Coronary artery (tissue), 2 donors: Measurements from ENCODE around the gene SLC44A5.
"Not testable (repeated sequence)": the region's sequence is repeated elsewhere in the genome, so short reads cannot be mapped to it uniquely, and the experiment has no call there.

Source experiments
- DNase-seq: peaks from one replicate; pipeline ENCODE4 v3.0.0-alpha.2; 2017; ENCODE audit warnings: low spot score
- H3K27ac ChIP-seq, 2 donors: fragments of 200-600 bp; sonication (generic); one replicate each; pipeline ENCODE4 v1.5.1; 2016 to 2019
- H3K4me3 ChIP-seq: fragments of 200-600 bp; sonication (generic); 2 replicates; pipeline ENCODE4 v1.5.1; 2016; ENCODE audit warnings: mild to moderate bottlenecking, moderate library complexity
- TF ChIP-seq, protein P1 (sequence below): fragments of 200-600 bp; sonication (generic); IDR thresholded peaks from one replicate; pipeline ENCODE4 v1.5.1; 2019; ENCODE audit warnings: antibody characterized with exemption

SLC44A5 gene

DNA sequence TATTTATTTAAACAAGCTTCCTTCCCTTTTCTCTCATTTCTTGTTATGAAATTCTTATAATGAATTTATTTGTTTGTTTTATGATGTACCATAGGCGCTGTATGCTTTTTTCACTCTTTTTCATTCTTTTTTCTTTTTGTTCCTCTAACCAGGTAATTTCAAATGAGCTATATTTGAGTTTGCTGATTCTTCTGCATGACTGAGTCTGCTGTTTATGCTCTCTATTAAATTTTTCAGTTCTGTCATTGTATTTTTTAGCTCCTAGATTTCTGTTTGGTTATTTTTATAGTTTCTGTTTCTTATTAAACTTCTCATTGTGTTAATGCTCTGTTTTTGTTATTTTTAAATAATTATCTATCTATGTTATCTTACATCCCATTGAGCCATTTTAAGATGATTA, 244.3 kb downstream of the SLC44A5 start:
- TF ChIP-seq, protein P1, sequence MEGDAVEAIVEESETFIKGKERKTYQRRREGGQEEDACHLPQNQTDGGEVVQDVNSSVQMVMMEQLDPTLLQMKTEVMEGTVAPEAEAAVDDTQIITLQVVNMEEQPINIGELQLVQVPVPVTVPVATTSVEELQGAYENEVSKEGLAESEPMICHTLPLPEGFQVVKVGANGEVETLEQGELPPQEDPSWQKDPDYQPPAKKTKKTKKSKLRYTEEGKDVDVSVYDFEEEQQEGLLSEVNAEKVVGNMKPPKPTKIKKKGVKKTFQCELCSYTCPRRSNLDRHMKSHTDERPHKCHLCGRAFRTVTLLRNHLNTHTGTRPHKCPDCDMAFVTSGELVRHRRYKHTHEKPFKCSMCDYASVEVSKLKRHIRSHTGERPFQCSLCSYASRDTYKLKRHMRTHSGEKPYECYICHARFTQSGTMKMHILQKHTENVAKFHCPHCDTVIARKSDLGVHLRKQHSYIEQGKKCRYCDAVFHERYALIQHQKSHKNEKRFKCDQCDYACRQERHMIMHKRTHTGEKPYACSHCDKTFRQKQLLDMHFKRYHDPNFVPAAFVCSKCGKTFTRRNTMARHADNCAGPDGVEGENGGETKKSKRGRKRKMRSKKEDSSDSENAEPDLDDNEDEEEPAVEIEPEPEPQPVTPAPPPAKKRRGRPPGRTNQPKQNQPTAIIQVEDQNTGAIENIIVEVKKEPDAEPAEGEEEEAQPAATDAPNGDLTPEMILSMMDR, result no peak
- no peak for DNase-seq
- Histone ChIP-seq H3K27ac (no peak overlapping the region), H3K4me3 (no peak overlapping the region)

DNA sequence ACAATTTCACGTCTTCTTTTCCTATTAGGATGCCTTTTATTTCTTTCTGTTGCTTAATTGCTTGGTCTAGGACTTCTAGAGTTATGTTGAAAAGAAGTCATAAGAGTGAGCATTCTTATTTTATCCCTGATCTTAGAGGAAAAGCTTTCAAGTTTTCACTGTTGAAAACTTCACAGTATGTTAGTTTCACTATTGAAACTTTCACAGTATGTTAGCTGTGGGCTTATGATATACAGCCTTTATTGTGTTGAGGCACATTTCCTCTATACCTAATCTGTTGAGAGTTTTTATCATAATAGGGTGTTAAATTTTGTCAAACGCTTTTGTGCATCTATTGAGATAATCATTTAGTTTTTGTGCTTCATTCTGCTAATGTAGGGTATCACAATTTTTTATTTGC, 249.7 kb downstream of the SLC44A5 start:
- Histone ChIP-seq H3K27ac (no peak overlapping the region), H3K4me3 (no peak overlapping the region)
- TF ChIP-seq, protein P1, result no peak
- DNase-seq, result no peak

DNA sequence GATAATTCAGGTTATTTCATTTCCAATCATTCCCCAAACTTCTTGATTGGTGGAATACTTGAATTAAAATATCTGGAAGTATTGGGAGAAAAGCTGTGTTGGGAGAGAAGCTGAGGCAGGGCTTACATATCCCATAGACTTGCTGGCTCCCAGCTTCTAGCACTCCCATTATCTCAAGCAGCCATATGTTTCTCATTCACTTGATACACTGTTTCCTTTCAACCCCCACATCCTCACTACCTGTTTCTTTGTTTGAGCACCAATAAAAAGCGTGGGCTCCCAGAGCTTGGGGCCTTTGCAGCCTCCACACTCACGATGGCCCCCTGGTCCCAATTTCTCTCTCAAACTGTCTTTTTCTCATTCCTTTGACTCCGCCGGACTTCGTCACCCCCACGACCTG, 256.6 kb downstream of the SLC44A5 start:
- H3K27ac ChIP-seq, DNase-seq, H3K4me3 ChIP-seq: not testable (repeated sequence)

DNA sequence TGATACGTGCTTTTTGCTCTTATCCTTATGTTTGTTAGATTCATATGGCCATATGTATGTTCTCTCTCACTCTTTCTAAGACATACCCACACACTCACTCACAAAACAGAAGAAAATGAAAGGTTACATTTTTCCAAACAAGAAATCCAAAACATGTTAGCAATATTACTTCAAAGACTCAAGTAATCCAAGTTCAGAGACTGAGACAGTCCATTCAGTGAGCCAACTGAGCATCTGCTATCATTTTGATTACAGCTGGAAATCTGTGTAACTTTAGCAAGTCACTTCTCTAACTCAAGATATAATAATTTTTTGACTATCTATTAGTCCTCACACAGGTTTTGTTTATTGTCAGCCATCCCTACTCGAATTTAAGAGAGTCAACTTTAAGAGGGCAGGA, 257.9 kb downstream of the SLC44A5 start:
- no peak overlapping the region for H3K4me3 ChIP-seq
- no peak for DNase-seq
- TF ChIP-seq, protein P1, result no peak
- H3K27ac ChIP-seq, result no peak overlapping the region

DNA sequence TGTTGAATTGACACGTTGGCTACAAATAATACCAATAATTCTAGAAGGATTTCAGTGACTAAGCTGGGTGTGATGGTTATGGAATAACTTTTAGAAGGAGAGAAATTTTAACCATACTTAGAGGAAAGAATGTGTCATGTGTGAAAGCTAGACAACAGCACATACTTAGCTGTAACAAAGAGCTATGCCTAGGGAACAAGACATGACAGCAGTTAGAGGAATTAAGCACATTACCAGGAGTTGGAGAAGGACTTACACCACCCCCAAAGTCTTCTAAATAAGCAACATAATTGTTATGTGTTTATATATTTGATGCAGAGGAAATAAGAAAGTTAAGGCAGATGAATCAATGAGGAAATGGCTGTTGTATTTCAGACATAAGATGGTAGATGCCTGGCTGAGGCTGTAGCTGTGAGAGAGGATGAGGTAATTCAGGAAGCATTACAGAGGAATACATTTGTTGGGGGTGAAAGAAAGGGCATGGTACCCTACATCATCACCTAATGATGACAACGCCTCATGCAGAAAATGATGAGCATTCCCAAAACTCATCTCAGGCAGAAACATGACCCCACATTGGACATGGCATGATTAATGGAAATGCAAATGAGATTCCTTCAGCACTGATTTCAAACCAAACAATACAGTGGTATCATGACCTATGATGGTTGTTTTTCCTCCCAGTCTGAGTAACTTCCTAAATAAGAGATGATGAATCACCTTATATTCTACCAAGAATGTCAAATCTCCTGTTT, 265.2 kb downstream of the SLC44A5 start:
- Histone ChIP-seq H3K27ac (no peak overlapping the region), H3K4me3 (no peak overlapping the region)
- DNase-seq, result no peak
- TF ChIP-seq, protein P1, result no peak

DNA sequence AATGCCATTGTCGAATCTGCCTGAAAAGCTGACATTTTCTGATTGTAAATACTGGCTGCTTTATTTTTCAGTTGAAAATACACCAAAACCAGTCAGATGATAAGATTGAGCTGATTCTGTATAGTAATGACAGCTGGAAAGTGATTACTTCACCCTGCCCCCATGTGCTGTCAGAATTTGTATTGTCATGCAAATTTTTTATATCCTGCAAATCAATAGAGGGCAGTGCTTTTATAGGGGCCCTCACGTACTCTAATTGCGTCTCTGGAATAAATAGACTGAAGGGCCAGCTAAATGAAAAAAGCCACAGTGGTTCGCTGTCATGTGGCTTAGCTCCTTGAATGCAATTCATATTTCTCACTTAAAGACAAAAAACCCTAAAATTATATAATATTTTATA, 268.1 kb downstream of the SLC44A5 start:
- TF ChIP-seq, protein P1, result no peak
- H3K27ac ChIP-seq, result no peak overlapping the region
- no peak overlapping the region for H3K4me3 ChIP-seq
- DNase-seq, result no peak

DNA sequence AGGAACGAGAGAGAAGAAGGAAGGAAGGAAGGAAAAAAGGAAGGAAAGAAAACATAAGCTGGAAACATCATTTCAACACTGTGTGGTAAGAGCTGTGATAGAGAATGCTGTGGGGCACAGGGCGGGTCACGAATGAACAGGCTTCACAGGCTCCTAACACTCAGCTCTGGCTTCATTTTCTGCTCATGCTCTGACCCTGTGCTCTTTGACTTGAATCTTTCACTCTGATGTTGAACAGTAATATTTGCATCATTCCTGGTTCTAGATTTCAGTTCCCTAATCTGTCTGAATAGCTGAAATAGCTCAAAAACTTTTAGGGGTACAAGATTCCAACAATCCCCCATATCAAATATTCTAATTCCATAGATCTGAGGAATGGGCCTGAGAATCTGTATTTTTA, 269.4 kb downstream of the SLC44A5 start:
- TF ChIP-seq, protein P1, result no peak
- no peak overlapping the region for H3K4me3 ChIP-seq
- H3K27ac ChIP-seq, result no peak overlapping the region
- no peak for DNase-seq
